D721Med (cell line): Measurements from ENCODE around the gene HCN4.
"Not testable (repeated sequence)": the region's sequence is repeated elsewhere in the genome, so short reads cannot be mapped to it uniquely, and the experiment has no call there.

ENCODE experiments used
- DNase-seq: peaks from one replicate; pipeline ENCODE4 v3.0.0; 2011; ENCODE audit warnings: low spot score; ENCODE audit not compliant: insufficient read length
- FAIRE-seq: peaks from 2 replicates; lab custom pipeline; 2011; peaks lifted over from hg19 to GRCh38; lab: Jason Lieb, UNC
- CTCF ChIP-seq: IDR thresholded peaks from 2 replicates; pipeline ENCODE4 v1.5.1; 2012; ENCODE audit warnings: mild to moderate bottlenecking, control low read depth; ENCODE audit not compliant: insufficient read depth; ENCODE audit errors: missing control alignments

Gene HCN4

DNA sequence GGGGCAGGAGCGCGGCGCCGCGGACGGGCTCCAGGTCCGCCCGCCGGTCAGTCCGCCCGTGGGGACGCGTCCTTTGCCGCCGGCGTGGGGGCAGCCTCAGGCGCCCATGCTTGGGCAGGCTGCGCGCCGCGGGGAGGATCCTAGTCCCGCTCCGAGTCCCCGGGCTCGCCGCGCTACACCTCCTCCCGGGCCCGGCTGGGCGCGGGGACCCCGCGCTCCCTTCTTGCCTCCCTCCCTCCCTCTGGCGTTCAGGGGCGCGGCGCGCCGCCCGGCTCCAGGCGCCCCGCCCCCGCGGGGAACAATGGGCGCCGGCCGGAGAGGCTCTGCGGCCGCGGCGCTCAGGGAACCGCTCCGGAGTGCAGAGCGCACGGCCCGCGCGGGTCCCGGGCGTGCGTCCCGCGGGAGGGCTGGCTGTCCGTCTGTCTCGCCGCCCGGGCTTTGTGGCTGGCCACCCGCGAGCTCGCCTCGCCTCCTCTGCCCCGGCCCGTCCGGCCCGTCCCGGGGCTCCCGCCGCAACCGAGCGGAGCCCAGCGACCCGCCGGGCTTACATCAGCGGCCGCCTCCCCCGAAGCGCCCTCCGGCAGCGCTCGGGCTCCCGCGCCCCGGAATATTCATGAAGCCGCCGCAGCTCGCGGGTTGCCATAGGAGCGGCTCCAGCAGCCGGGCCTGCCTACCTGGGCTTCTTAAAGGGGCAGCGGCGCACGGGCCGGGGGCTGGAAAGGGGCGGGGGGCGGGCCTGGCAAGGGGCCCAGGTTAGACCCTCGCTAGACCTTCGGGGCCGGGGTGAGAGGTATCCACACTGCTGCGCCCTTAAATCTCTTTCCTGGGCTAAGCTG is at the start of gene HCN4:
Gene HCN4 (minus strand): TSS at position 658 of the 836 bp plus-strand sequence. CDS start 688 bp downstream, outside the sequence.
- TF ChIP-seq CTCF = no peak
- peak; percentile 82 for DNase-seq
- no peak for FAIRE-seq

DNA sequence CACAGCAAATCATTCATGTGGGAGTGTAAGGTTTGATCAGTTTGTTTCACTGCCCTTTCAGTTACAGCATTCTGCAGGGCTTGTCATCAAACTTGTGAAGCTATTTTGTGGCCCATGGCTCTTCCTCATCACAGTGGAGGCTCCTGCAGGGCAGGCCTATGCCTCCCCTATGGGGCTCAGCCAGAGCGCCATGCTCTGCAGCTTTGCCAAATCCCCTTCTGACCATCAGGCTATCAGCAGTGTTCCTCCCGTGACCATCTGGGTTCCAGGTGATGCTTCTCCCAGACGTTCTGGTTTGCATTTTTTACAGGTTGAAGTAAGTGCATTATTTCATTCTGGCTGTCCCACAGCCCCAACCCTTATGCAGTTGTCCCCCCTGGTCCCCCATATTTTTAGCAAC is 46.1 kb upstream of the HCN4 start:
- TF ChIP-seq CTCF = no peak
- FAIRE-seq (no peak), DNase-seq (no peak)

GRCh38 chr15:73403171-73403570 is 34.4 kb upstream of the HCN4 start:
- no peak for DNase-seq
- FAIRE-seq = no peak
- TF ChIP-seq CTCF = no peak

GRCh38 chr15:73400222-73400621 is 31.5 kb upstream of the HCN4 start:
- not testable (repeated sequence) for DNase-seq, FAIRE-seq

GRCh38 chr15:73398861-73399260 is 30.1 kb upstream of the HCN4 start:
- FAIRE-seq (no peak), DNase-seq (no peak)
- TF ChIP-seq CTCF = no peak

- FAIRE-seq (no peak), DNase-seq (no peak)
- TF ChIP-seq CTCF = no peak
Measured at GRCh38 chr15:73397461-73397860, 28.7 kb upstream of the HCN4 start.

DNA sequence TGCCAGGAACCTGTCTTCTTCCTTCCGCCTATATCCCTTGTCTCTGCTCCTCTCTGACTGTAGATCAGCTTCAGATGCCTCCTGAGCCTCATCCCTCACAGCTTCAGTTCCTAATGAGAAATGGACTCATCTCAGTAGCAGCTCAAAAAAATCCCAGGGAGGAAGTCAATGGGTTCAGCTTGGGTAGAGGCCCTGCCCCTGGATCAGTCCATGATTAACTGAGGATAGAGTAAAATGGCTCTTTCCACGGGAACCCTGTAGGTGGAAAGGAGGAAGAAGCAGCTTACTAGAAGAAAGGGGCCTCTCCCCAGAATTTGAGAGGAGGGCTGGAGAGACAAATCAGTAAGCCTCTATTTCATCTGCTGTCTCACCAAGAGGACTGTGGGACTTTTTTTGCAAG is 26.9 kb upstream of the HCN4 start:
- no peak for TF ChIP-seq CTCF
- FAIRE-seq (no peak), DNase-seq (no peak)
